Measurements from ENCODE around the gene BOD1.
A peak's percentile ranks its signal among the peaks of the same experiment; 100 is the strongest.

The BOD1 gene

DNA sequence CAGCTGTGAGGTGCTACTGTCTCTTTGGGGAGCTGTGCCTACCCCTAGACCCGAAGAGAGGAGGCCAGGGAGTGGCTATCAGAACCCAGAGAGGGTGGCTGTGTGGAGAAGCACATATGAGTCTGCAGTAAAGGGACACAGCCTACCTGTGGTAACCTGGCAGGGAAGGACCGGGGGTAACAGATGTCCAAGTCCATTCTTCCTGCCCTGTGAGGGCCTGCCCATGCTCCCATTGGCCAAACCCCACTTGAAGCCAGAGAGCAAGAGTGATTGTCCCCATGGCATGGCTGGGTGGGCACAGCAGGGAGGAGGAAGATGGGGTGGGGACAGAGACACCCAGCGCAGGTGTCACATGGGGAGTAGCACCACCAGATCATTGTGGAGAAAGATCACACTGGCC, 39.3 kb downstream of the BOD1 start:
- no peak for DNase-seq (ENCODE audit: low read depth, low spot score)

DNA sequence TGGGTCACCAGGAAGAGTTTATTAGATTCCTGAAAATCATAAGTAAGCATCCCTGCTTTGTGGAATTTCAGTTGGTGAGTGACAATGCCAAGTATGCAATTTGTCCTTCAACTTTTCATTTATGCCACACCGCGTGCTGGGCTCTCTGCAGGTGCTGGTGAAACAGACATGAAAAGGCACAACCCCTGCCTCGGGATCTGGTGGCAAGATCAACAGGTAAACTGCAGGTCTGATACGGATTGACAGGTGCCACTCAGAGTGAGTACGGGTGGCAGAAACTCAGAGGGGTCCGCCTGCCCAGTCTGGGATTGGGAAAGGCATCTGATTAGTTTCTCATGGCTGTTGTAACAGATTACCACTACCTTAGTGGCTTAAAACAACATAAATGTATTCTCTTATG, 40.5 kb downstream of the BOD1 start:
- DNase-seq (ENCODE audit: low read depth, low spot score) = no peak

DNA sequence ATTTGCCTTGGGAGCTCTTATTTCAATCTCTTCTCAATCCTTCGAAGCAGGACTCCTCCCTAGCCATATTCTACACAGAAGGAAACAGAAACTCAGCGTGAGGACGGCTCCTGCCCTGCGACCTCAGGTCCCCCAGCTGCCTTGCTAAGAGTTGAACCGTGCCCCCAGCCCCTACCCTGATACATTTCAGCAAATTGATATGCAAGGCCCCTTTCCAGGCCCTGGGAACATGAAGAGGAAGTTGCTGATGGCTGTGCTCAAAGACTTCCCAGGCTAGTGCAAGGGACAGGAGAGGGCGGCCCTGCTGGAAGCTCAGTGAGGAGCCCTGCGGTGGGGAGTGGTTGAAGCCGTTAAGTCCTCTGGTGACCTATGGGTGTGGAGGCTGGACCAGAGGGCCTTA, 41.5 kb downstream of the BOD1 start:
- DNase-seq (ENCODE audit: low read depth, low spot score) = no peak

DNA sequence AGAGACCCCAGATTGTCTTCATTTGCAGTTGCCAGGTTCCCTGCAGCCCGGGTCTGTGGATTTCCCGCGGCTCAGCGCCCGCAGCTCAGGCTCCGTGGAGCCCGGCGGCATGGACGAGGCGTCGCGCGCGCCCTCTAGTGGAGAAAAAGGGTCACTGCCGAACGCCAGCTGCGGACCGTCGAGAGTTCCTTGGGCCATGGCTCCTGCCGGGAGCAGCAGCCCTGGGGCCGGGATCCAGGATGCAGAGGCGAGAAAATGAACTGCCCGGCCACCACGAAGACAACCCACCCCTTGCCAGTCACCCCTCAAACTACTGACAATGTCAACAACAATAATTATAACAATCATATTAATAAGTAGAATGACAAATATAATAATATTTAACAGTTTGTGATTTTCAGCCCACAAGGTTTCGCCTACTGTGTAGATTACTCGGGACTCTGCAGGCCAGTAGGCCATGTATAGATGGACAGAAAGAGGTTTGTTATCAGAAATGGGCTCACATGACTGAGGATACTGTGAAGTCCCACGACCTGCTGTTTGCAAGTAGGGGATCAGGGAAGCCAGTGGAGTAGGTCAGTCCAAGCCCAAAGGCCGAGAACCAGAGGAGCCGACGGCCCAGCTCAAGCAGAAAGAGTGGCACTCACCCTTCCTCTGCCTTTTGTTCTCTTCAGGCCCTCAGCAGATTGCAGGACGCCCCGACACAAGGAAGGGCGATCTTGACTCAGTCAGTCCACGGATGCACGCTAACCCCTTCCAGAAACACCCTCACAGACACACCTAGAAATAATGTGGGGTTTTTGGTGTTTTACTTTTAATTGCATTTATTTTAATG, 43.1 kb downstream of the BOD1 start:
- DNase-seq (ENCODE audit: low read depth, low spot score) = peak; percentile 88

DNA sequence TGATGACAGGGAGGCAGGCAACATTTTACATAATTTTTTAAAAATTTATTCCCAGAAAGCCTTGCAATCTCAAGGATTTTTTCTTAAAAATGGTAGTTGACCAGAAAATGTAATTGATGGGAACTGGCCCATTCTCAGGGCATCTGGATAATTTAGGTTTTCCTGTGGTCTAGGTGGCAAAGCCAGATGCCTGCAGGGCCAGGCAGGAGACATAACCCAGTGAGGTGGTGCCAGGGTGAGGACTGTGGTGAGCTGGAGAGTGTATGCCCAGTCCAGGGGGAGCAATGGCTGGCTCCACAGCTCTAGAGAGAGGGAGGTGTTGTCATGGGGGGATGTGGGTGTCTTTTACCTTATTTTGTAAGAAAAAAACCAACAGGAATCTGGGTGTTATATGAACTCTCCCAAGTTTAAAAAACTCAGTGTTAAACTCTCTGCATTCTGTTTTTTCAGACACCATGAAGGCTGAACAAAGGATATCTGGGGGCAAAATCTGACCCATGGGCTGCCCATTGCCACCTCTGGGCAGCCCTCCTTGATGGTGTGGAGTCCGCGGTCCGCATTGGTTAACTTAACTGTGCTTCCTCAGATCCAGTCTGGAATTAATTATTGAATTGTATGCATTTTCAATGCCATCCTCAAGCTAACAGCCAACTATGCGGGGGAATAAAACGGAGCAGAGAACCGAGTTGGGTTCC, 43.9 kb downstream of the BOD1 start:
- DNase-seq (ENCODE audit: low read depth, low spot score) = no peak

DNA sequence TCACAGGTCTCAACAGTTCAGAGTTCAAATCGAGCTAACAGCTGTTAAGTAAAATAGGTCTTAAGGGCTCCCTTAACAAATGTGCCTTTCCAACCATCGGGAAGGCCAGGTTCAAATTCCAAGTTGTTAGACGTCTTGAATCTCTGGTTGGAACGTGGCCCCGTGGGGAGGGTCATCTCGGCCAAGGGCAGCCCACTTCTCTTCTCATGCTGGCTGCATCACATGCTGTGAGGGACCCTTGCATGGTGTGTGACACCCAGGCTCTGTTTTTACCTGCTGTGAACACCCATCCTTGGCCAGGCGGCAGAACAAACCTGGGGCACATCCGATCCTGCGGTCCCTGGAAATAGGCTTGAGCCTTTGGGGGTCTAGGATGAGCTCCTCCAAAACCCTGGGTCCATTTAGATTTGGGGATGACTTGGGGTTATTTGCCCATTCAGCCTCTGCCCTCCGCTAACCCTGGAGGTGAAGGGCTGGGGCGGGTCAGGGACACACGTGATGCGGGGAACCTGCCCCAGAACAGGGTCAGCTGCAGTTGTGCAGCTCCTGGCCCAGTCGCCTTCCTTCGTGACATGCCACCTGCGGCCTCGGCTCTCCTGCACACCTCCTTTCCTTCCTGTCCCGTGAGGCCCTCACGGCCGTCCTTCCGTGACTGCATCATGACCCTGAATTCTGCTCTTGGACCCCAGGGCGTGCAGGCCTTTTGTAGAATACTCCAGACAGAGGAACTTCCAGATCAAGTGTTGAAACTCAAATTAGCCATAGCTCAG, 45.9 kb downstream of the BOD1 start:
- no peak for DNase-seq (ENCODE audit: low read depth, low spot score)

DNA sequence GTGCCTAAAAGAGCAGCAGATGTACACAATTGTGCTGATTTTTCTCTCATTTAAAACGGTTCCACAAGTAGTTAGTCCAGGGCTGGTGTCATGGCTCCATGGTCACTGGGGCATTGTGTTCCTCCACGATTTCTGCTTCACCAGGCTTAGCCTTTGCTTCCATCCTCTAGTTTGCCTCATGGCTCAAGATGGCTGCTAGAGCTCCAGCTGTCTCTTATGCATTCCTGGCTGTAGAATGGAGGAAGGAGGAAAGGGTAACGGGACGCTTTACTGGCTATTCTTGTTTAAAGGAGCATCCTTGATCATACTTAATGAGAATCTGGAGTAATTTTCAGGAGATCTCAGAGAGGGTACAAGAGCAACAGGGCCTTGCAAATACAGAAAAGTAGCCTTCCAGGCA, 47.7 kb downstream of the BOD1 start:
- no peak for DNase-seq (ENCODE audit: low read depth, low spot score)

DNA sequence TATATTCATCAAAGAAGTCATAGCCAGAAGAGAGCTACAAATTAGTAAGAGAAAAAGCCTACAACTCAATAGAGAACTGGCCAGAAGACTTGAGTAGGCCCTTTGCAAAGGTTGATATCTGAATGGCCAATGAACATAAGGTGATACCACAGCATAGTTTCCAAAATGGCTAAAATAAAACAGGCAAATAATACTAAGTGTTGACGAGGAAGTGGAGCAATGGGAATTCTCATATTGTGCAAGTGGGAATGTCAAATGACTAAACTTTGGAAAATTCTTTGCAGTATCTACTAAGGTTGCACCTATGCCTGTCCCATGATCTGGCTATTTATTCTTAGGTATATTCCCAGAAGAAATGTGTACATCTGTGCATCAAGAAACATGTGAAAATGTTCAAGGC, 48.3 kb downstream of the BOD1 start:
- no peak for DNase-seq (ENCODE audit: low read depth, low spot score)

DNA sequence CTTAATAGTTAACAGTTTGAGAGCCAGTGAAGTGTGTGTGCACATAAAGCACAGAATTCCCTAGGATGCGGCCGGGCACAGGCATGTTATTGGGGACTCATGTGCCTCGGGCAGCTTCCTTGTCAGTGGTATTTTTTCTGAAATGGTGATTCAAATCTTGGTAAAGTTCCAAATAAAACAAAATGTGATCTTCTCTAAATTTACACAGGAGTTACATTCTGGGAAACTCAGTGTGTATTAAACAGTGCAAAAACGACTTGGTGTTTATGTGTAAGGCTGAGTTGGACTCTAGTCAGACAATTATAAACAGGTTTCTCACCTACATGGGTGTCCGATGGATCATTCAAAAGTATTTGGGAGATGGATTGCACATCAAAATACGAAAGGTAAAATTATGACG, 48.9 kb downstream of the BOD1 start:
- DNase-seq (ENCODE audit: low read depth, low spot score) = peak; percentile 21

DNA sequence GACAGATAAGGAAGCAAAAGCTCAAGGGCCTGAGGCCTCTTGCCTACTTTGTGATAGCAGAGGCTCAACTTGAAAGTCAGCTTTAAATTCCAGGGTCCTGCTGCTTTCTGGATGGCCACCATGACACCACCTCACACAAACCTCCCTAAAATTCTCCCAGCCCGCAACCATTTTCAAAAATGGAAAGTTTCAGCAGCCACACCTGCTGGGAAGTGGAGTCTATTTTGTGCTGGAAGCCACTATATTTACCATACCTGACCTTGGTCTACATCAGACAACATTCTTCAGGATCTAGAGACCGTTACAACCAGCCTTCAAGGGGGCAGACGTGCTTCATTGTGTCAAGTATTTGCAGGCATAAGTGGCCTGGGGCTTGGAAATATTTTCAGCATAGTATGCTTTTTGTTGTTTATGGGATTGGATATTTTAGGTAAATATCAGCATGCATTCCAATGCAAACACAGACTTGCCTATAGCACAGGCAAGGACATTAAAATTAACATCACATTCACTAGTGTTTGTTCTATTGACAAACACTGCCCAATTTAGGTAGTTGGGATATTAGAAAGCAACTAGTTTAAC, 50.9 kb downstream of the BOD1 start:
- no peak for DNase-seq (ENCODE audit: low read depth, low spot score)

DNA sequence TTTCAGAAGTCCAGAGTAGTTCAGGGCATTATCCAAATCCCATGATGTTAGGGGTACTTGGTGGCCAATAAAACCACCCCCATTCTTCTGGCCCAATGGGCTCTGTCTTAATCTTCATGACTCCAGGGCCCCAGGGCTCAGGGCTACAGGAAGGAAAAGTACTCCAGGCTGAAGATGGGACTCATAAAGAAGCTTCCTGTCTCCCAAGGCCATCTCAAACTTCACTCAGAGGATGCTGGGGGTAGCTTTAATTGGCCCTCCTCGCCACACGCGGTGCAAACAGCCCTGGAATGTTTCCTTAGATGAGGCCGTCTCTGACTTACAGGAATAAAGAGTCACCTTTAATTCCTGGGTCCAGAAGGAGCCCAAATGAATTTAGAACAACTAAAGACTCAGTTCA, 52.3 kb downstream of the BOD1 start:
- DNase-seq (ENCODE audit: low read depth, low spot score) = no peak

DNA sequence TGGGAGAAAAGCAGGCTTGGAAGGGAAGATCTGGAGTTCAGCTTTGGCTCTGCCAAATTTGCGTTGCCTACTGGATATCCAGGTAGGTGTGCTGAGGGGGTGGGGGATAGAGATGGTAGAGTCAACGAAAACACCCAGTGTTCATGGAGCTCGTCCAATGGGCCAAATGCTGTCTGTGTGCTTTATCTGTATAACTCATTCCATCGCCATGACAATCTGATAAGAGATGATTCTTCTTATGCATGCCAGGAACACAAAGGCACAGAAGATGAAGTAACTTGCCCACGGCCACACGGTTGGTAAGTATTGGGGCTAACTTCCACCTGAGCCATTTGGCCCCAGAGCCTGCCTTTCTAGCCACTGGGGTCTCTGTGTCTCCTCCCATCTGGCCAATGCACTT, 53.2 kb downstream of the BOD1 start:
- no peak for DNase-seq (ENCODE audit: low read depth, low spot score)

DNA sequence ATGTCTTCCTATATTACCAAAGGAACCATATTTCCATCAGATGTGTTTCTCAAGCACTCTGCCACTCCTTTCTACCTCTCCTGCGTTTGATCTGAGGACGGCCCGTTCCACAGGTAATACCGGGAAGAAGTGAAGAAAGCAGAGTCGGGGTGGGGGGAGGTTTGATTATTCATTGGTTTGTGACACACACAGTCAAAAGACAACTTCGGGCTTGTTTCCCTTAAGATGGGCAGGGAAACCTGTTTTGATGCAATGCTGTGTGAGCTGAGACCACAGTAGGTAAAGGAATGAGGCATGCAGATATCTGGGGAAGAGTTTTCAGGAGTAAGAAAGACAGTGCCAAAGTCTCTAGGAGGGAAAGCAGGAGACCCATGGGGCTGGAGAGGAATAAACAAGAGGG, 54.0 kb downstream of the BOD1 start:
- no peak for DNase-seq (ENCODE audit: low read depth, low spot score)
